ENCODE data around the gene PLA2G2E. TPM values are rescaled to one million over a fixed set of nuclear protein-coding genes. Genes with fewer than 3 reads are reported as not detected.

Gene PLA2G2E
- total RNA-seq, 3 donors from 2014 or later (not counting 1 experiment from before 2014, with no cell fraction given), result not detected

DNA sequence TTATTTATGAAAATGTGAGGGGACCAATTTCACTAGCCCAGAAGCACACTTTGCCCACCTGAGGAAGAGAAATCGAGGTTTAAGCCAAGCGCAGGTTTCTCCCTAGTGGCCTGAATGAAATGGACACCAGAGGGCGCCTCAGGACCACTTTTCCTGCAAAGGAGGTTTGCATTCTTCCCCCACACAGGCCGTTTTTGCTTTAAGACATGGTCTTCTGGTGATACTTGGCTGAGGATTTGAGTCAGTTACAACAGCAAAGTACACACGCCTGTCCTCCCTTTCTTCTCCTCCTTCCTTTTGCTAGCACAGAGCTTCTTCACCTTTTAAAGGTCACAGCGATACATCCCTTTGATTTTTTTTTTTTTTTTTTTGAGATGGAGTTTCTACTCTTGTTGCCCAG, 5.4 kb downstream of the PLA2G2E start:
- Histone ChIP-seq H3K4me3 (ENCODE audit: low read length) (no peak overlapping the region), H3K36me3 (ENCODE audit: control insufficient read depth, insufficient read depth, low read length) (peaks cover 10% of the 10 kb centered on the region), H3K27me3 (ENCODE audit: control insufficient read depth, insufficient read depth, low read length) (no peaks in the 10 kb centered on the region), H3K9me3 (ENCODE audit: control insufficient read depth, insufficient read depth, low read length) (no peaks in the 10 kb centered on the region), H3K27ac (ENCODE audit: low read length) (no peak overlapping the region), H3K4me1 (ENCODE audit: control insufficient read depth, insufficient read depth, low read length) (no peaks in the 10 kb centered on the region)
- DNase-seq (peak; percentile 68 to 89), ATAC-seq (peak; percentile 54 to 79 (median 55))
- Mint-ChIP-seq H3K36me3 (no peaks in the 10 kb centered on the region), H3K4me1 (peaks cover 4 to 6% of the 10 kb centered on the region in 2 donors), H3K4me3 (no peak overlapping the region), H3K27me3 (ENCODE audit: low read depth in 2 of 2) (peaks cover 0 to 3% of the 10 kb centered on the region in 2 donors), H3K9me3 (no peaks in the 10 kb centered on the region), H3K27ac (no peak overlapping the region)
- TF ChIP-seq, protein P1, sequence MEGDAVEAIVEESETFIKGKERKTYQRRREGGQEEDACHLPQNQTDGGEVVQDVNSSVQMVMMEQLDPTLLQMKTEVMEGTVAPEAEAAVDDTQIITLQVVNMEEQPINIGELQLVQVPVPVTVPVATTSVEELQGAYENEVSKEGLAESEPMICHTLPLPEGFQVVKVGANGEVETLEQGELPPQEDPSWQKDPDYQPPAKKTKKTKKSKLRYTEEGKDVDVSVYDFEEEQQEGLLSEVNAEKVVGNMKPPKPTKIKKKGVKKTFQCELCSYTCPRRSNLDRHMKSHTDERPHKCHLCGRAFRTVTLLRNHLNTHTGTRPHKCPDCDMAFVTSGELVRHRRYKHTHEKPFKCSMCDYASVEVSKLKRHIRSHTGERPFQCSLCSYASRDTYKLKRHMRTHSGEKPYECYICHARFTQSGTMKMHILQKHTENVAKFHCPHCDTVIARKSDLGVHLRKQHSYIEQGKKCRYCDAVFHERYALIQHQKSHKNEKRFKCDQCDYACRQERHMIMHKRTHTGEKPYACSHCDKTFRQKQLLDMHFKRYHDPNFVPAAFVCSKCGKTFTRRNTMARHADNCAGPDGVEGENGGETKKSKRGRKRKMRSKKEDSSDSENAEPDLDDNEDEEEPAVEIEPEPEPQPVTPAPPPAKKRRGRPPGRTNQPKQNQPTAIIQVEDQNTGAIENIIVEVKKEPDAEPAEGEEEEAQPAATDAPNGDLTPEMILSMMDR (IDR thresholded peaks at IDR 0.05), result peak; percentile 77
- intact Hi-C loops (cut with micrococcal nuclease), result loop anchor here (1.0 kb wide), 2 partner anchors 234 to 277 kb away; no protein-coding TSS in a partner anchor
- 18% methylated on average over 6 of the region's 6 CpGs for WGBS (ENCODE audit: insufficient coverage)

DNA sequence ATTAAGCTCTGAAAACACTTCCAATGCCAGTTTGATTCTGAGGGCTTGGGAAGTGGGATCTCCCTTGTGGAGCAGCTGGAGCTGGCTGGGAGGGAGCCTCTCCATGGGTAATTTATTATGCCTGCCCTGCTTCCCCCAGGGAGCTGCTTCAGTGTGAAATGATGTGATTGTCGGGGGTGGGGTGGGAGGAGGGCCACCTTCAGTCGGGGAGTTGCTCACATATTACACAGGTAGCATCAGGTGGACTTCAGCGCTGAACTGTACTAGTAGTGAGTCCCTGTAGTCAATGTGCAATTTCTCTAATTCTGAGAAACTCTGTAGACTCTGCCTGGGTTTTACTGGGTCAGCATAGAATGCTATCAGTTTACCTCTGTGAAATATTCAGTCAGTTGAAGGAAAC, 12.8 kb downstream of the PLA2G2E start:
- intact Hi-C loops (cut with micrococcal nuclease), result no loop called here
- H3K4me1 ChIP-seq (ENCODE audit: control insufficient read depth, insufficient read depth, low read length), result no peaks in the 10 kb centered on the region
- DNase-seq, result no peak
- peaks cover 73% of the 10 kb centered on the region for H3K36me3 ChIP-seq (ENCODE audit: control insufficient read depth, insufficient read depth, low read length)
- no peaks in the 10 kb centered on the region for H3K27me3 ChIP-seq (ENCODE audit: control insufficient read depth, insufficient read depth, low read length)
- H3K27me3 Mint-ChIP-seq (ENCODE audit: low read depth in 2 of 2), result no peaks in the 10 kb centered on the region
- no peak overlapping the region for H3K4me3 ChIP-seq (ENCODE audit: low read length)
- TF ChIP-seq, protein P1 (IDR thresholded peaks at IDR 0.05), result no peak
- H3K9me3 ChIP-seq (ENCODE audit: control insufficient read depth, insufficient read depth, low read length), result no peaks in the 10 kb centered on the region
- 99% methylated on average over 3 of the region's 3 CpGs for WGBS (ENCODE audit: insufficient coverage)
- no peaks in the 10 kb centered on the region for H3K4me1 Mint-ChIP-seq
- no peak overlapping the region for H3K27ac Mint-ChIP-seq
- no peak for ATAC-seq
- H3K36me3 Mint-ChIP-seq, result peaks cover 32% of the 10 kb centered on the region
- H3K4me3 Mint-ChIP-seq, result no peak overlapping the region
- H3K9me3 Mint-ChIP-seq, result no peaks in the 10 kb centered on the region
- H3K27ac ChIP-seq (ENCODE audit: low read length), result no peak overlapping the region

DNA sequence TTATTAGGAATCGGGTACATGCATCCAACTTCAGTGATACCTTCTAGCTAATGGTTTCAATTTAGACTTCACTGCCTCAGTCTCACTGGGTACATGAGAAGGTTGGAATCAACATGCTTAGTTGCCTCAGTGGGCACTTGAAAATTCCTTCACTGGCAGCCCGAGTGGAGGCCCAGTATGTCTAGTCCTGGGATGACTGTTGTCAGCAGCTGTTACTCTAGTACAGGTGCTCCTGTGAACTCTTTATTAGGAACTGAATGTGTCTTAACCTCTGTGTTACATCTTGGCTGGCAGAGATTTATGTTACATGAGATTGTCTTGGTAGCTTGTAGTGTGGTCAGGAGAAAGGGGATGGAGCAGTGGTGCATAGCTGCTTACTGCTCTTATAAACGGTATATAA, 13.4 kb downstream of the PLA2G2E start:
- ATAC-seq (no peak), DNase-seq (no peak)
- H3K27ac Mint-ChIP-seq, result no peak overlapping the region
- no peak overlapping the region for H3K4me3 Mint-ChIP-seq
- no peak overlapping the region for H3K27ac ChIP-seq (ENCODE audit: low read length)
- H3K9me3 ChIP-seq (ENCODE audit: control insufficient read depth, insufficient read depth, low read length), result no peaks in the 10 kb centered on the region
- peaks cover 75% of the 10 kb centered on the region for H3K36me3 ChIP-seq (ENCODE audit: control insufficient read depth, insufficient read depth, low read length)
- no peaks in the 10 kb centered on the region for H3K4me1 Mint-ChIP-seq
- H3K9me3 Mint-ChIP-seq, result no peaks in the 10 kb centered on the region
- H3K4me1 ChIP-seq (ENCODE audit: control insufficient read depth, insufficient read depth, low read length), result no peaks in the 10 kb centered on the region
- 87% methylated on average over 3 of the region's 3 CpGs for WGBS (ENCODE audit: insufficient coverage)
- TF ChIP-seq, protein P1 (IDR thresholded peaks at IDR 0.05), result no peak
- H3K27me3 ChIP-seq (ENCODE audit: control insufficient read depth, insufficient read depth, low read length), result no peaks in the 10 kb centered on the region
- intact Hi-C loops (cut with micrococcal nuclease), result no loop called here
- peaks cover 32% of the 10 kb centered on the region for H3K36me3 Mint-ChIP-seq
- no peak overlapping the region for H3K4me3 ChIP-seq (ENCODE audit: low read length)
- no peaks in the 10 kb centered on the region for H3K27me3 Mint-ChIP-seq (ENCODE audit: low read depth in 2 of 2)

- peaks cover 38% of the 10 kb centered on the region for H3K36me3 Mint-ChIP-seq
- intact Hi-C loops (cut with micrococcal nuclease), result no loop called here
- WGBS (ENCODE audit: insufficient coverage), result 97% methylated on average over 5 of the region's 5 CpGs
These were observed 14.0 kb downstream of the PLA2G2E start for GRCh38 chr1:19909392-19909791.

More at GRCh38 chr1:19909392-19909791, 14.0 kb downstream of the PLA2G2E start:
- Histone ChIP-seq H3K36me3 (ENCODE audit: control insufficient read depth, insufficient read depth, low read length) (peaks cover 80% of the 10 kb centered on the region), H3K9me3 (ENCODE audit: control insufficient read depth, insufficient read depth, low read length) (no peaks in the 10 kb centered on the region), H3K27ac (ENCODE audit: low read length) (no peak overlapping the region), H3K27me3 (ENCODE audit: control insufficient read depth, insufficient read depth, low read length) (no peaks in the 10 kb centered on the region), H3K4me1 (ENCODE audit: control insufficient read depth, insufficient read depth, low read length) (no peaks in the 10 kb centered on the region), H3K4me3 (ENCODE audit: low read length) (no peak overlapping the region)
- H3K9me3 Mint-ChIP-seq, result no peaks in the 10 kb centered on the region
- TF ChIP-seq, protein P1 (IDR thresholded peaks at IDR 0.05), result no peak
- DNase-seq (no peak), ATAC-seq (no peak)
- no peaks in the 10 kb centered on the region for H3K27me3 Mint-ChIP-seq (ENCODE audit: low read depth in 2 of 2)
- H3K4me1 Mint-ChIP-seq, result no peaks in the 10 kb centered on the region
- no peak overlapping the region for H3K4me3 Mint-ChIP-seq
- H3K27ac Mint-ChIP-seq, result no peak overlapping the region

All from natural killer cell (primary cell).